Left lung (tissue), 10 donors: ENCODE results near the gene DLAT. TPM values are rescaled to one million over a fixed set of nuclear protein-coding genes. Genes with fewer than 3 reads are reported as not detected.

Experiments used
- ATAC-seq: fragments of 200-7000 bp; cut with Tn5 transposase; one replicate; pipeline ENCODE4 v1.9.1; 2020; ENCODE audit warnings: moderate library complexity
- DNase-seq, 4 donors: peaks; one replicate each; pipeline ENCODE4 v3.0.0-alpha.2; 2013 to 2020
- H3K27ac ChIP-seq, 2 donors: fragments of 200-600 bp; sonication (generic) in 1 of 2; one replicate each; pipeline versions ENCODE4 v1.5.0 to v1.8.0; 2020 to 2021
- H3K27me3 ChIP-seq, 2 donors: fragments of 200-600 bp; sonication (generic) in 1 of 2; one replicate each; pipeline versions ENCODE4 v1.5.0 to v1.8.0; 2020 to 2021
- H3K36me3 ChIP-seq, 2 donors: fragments of 200-600 bp; sonication (generic) in 1 of 2; one replicate each; pipeline versions ENCODE4 v1.5.0 to v1.8.0; 2020 to 2021
- H3K4me1 ChIP-seq, 2 donors: fragments of 200-600 bp; one replicate each; pipeline ENCODE4 v1.8.0; 2021
- H3K4me3 ChIP-seq, 2 donors: fragments of 200-600 bp; sonication (generic) in 1 of 2; one replicate each; pipeline versions ENCODE4 v1.5.0 to v1.8.0; 2020 to 2021; ENCODE audit warnings: mild to moderate bottlenecking in 1 of 2
- H3K9me3 ChIP-seq, 2 donors: fragments of 200-600 bp; sonication (generic) in 1 of 2; one replicate each; pipeline versions ENCODE4 v1.5.0 to v1.8.0; 2020 to 2021
- CTCF ChIP-seq, 2 donors: fragments of 200-600 bp; sonication (generic) in 1 of 2; IDR thresholded peaks; one replicate each; pipeline versions ENCODE4 v1.5.0 to v1.8.0; 2021; ENCODE audit warnings: antibody characterized with exemption in 2 of 2
- intact Hi-C, 2 donors: fragments of 100-400 bp; cut with DNase I; formaldehyde crosslinking; loops; one replicate each; pipeline versions ENCODE4 v1.11.2 to v1.14.2; 2022
- polyA plus RNA-seq, 6 donors: library from polyadenylated mRNA; unstranded; fragments of 120-200 nt; gene quantifications; one replicate each; pipeline ENCODE4 v1.2.1, GENCODE V29; 2013; ENCODE audit not compliant: insufficient read length in 6 of 6
- total RNA-seq, 2 donors: library from RNA; stranded (reverse); fragmentation: NEBNext Ultra II Directional; extraction: Animal tissue kit (Norgen Biotek cat#: 25700); gene quantifications; one replicate each; pipeline ENCODE4 v1.2.1, GENCODE V29; 2021
- donor health status: DM: no; HTN: yes; CAD: no.
- donor health status: DM: no; HTN: no; CAD: no.

DLAT gene
- total and polyA plus RNA-seq, 8 donors: 29.8 to 40.1 (median 33.8) TPM

- peaks cover 0 to 79% of the 10 kb centered on the region in 2 donors for H3K36me3 ChIP-seq
- ATAC-seq (no peak), DNase-seq (no peak)
- intact Hi-C loops: no loop called here
- no peak overlapping the region for H3K27ac ChIP-seq
- H3K4me1 ChIP-seq: peaks cover 0 to 6% of the 10 kb centered on the region in 2 donors
- H3K27me3 ChIP-seq: no peaks in the 10 kb centered on the region
- no peaks in the 10 kb centered on the region for H3K9me3 ChIP-seq
- H3K4me3 ChIP-seq: no peak overlapping the region
- no peak for TF ChIP-seq CTCF (IDR thresholded peaks at IDR 0.05)
Observed at GRCh38 chr11:112049777-112050176, 24.6 kb downstream of the DLAT start.

GRCh38 chr11:112050721-112051120 lies 25.5 kb downstream of the DLAT start:
- TF ChIP-seq CTCF (IDR thresholded peaks at IDR 0.05): no peak
- Histone ChIP-seq H3K4me1 (peaks cover 0 to 6% of the 10 kb centered on the region in 2 donors), H3K9me3 (no peaks in the 10 kb centered on the region), H3K4me3 (no peak overlapping the region), H3K36me3 (peaks cover 0 to 77% of the 10 kb centered on the region in 2 donors), H3K27ac (no peak overlapping the region), H3K27me3 (no peaks in the 10 kb centered on the region)
- no peak for DNase-seq
- ATAC-seq: no peak
- intact Hi-C loops: no loop called here

- DNase-seq: no peak
- Histone ChIP-seq H3K4me3 (no peak overlapping the region), H3K27me3 (no peaks in the 10 kb centered on the region), H3K4me1 (peaks cover 0 to 6% of the 10 kb centered on the region in 2 donors), H3K9me3 (no peaks in the 10 kb centered on the region), H3K27ac (no peak overlapping the region), H3K36me3 (peaks cover 4 to 66% of the 10 kb centered on the region in 2 donors)
- intact Hi-C loops: no loop called here
- no peak for ATAC-seq
- TF ChIP-seq CTCF (IDR thresholded peaks at IDR 0.05): no peak
Observed at GRCh38 chr11:112051768-112052167, 26.6 kb downstream of the DLAT start.

- no peak overlapping the region for H3K4me3 ChIP-seq
- no peaks in the 10 kb centered on the region for H3K27me3 ChIP-seq
- ATAC-seq (peak; percentile 41), DNase-seq (peak in 1 of 4 donors; percentile 17)
- no peaks in the 10 kb centered on the region for H3K9me3 ChIP-seq
- intact Hi-C loops: no loop called here
- H3K27ac ChIP-seq: peak overlapping the region in 1 of 2 donors; percentile 23
- no peak for TF ChIP-seq CTCF (IDR thresholded peaks at IDR 0.05)
- H3K4me1 ChIP-seq: no peaks in the 10 kb centered on the region
- H3K36me3 ChIP-seq: peaks cover 4 to 69% of the 10 kb centered on the region in 2 donors
Observed at GRCh38 chr11:112057170-112057569, 32.0 kb downstream of the DLAT start.

GRCh38 chr11:112058103-112058502 lies 32.9 kb downstream of the DLAT start:
- DNase-seq: no peak
- TF ChIP-seq CTCF (IDR thresholded peaks at IDR 0.05): no peak
- H3K9me3 ChIP-seq: no peaks in the 10 kb centered on the region
- intact Hi-C loops: no loop called here
- H3K27ac ChIP-seq: no peak overlapping the region
- peaks cover 4 to 69% of the 10 kb centered on the region in 2 donors for H3K36me3 ChIP-seq
- no peak for ATAC-seq
- H3K4me3 ChIP-seq: no peak overlapping the region
- H3K27me3 ChIP-seq: no peaks in the 10 kb centered on the region
- no peaks in the 10 kb centered on the region for H3K4me1 ChIP-seq
